K562 (cell line): ENCODE results near the gene LIMS1. TPM values are rescaled to one million over a fixed set of nuclear protein-coding genes. Genes with fewer than 3 reads are reported as not detected.

Experiments used
- BRD9 ChIP-seq: fragments of 450-650 bp; IDR thresholded peaks from 2 replicates; pipeline ENCODE4 v1.6.1; 2018; ENCODE audit warnings: low read depth; ENCODE audit not compliant: partially characterized antibody
- CEBPB ChIP-seq: fragments of 450-650 bp; IDR thresholded peaks from 2 replicates; pipeline ENCODE4 v1.6.1; 2016; ENCODE audit warnings: missing genetic modification characterization, missing compliant biosample characterization
- CXXC5 ChIP-seq: fragments of 250-450 bp; sonication (Bioruptor Pico); IDR thresholded peaks from 2 replicates; pipeline ENCODE4 v1.8.0; 2022; ENCODE audit warnings: inconsistent platforms, mild to moderate bottlenecking, moderate library complexity
- FOXK1 ChIP-seq: sonication (generic); formaldehyde crosslinking; IDR thresholded peaks from 2 replicates; pipeline ENCODE4 v1.8.0; 2022; ENCODE audit warnings: missing genetic modification reagents, mild to moderate bottlenecking, borderline replicate concordance
- HDAC2 ChIP-seq: fragments of 450-650 bp; IDR thresholded peaks from 2 replicates; pipeline ENCODE4 v1.6.1; 2016; ENCODE audit warnings: mild to moderate bottlenecking
- JUN ChIP-seq, 2 experiments: sonication (generic) in 1 of 2; formaldehyde crosslinking in 1 of 2; IDR thresholded peaks; 2 replicates each; pipeline versions ENCODE4 v1.6.1 to v1.8.0; 2012 to 2022; ENCODE audit warnings: borderline replicate concordance in 2 of 2, mild to moderate bottlenecking in 2 of 2, improper control_type of control experiment in 1 of 2, low read depth in 1 of 2, low read length in 1 of 2, missing genetic modification reagents in 1 of 2
- L3MBTL2 ChIP-seq: fragments of 450-650 bp; IDR thresholded peaks from 2 replicates; pipeline ENCODE4 v1.6.1; 2016; ENCODE audit warnings: mild to moderate bottlenecking, moderate library complexity
- MLLT1 ChIP-seq, 2 experiments: fragments of 450-650 bp; IDR thresholded peaks; 2 replicates each; pipeline ENCODE4 v1.6.1; 2016
- MYNN ChIP-seq, 2 experiments: sonication (generic); formaldehyde crosslinking in 1 of 2; IDR thresholded peaks; 2 replicates each; pipeline versions ENCODE4 v1.5.0 to v1.6.1; 2016 to 2020; ENCODE audit warnings: antibody characterized with exemption in 1 of 2, missing genetic modification reagents in 1 of 2
- NFIX ChIP-seq: fragments of 250-450 bp; sonication (Bioruptor Pico); IDR thresholded peaks from 2 replicates; pipeline ENCODE4 v1.4.0; 2020; ENCODE audit warnings: low read depth, mild to moderate bottlenecking, moderate library complexity
- TAL1 ChIP-seq: fragments of 450-650 bp; IDR thresholded peaks from 2 replicates; pipeline ENCODE4 v1.6.1; 2016; ENCODE audit warnings: mild to moderate bottlenecking
- XRCC3 ChIP-seq: fragments of 450-650 bp; IDR thresholded peaks from 2 replicates; pipeline ENCODE4 v1.6.1; 2017; ENCODE audit warnings: mild to moderate bottlenecking, moderate library complexity
- ZFP30 ChIP-seq: fragments of 250-450 bp; sonication (Bioruptor Pico); IDR thresholded peaks from 2 replicates; pipeline ENCODE4 v1.8.0; 2022; ENCODE audit warnings: moderate library complexity, mild to moderate bottlenecking, inconsistent platforms, borderline replicate concordance
- ZFPM2 ChIP-seq: fragments of 250-450 bp; sonication (Bioruptor Pico); IDR thresholded peaks from 2 replicates; pipeline ENCODE4 v1.5.1; 2022; ENCODE audit warnings: mild to moderate bottlenecking
- ZNF311 ChIP-seq: fragments of 250-450 bp; sonication (Bioruptor Pico); IDR thresholded peaks from 2 replicates; pipeline ENCODE4 v1.4.0; 2020; ENCODE audit warnings: mild to moderate bottlenecking, moderate library complexity
- ZNF347 ChIP-seq: fragments of 450-650 bp; formaldehyde crosslinking; IDR thresholded peaks from 2 replicates; pipeline ENCODE4 v1.4.0; 2020; ENCODE audit warnings: low read depth, mild to moderate bottlenecking, moderate library complexity
- ZNF668 ChIP-seq: fragments of 250-450 bp; sonication (Bioruptor Pico); IDR thresholded peaks from 2 replicates; pipeline ENCODE4 v1.8.0; 2022; ENCODE audit warnings: mild to moderate bottlenecking, inconsistent platforms
- polyA plus RNA-seq, 8 experiments: library from polyadenylated mRNA; depleted of rRNA in 4 of 8; stranded (reverse) in 5 of 8; unstranded in 3 of 8; fragments of >200 nt; fragmentation: Nextera tagmentation in 2 of 8; fragmentation: Illumina TruSeq in 1 of 8; extraction: Ambion mirVana in 2 of 8; extraction: Trizol in 1 of 8; gene quantifications; 2 replicates each; pipeline versions ENCODE4 v1.2.1 to v1.2.3, GENCODE V29; 2011 to 2014; ENCODE audit warnings: inconsistent platforms in 1 of 8, missing spikeins in 1 of 8
- total RNA-seq, 7 experiments: library from RNA; depleted of rRNA in 6 of 7; stranded (reverse); fragments of >200 nt in 6 of 7; fragmentation: Illumina TruSeq in 2 of 7; extraction: Trizol in 2 of 7; gene quantifications; 2 replicates each; pipeline versions ENCODE4 v1.2.1 to v1.2.3, GENCODE V29; 2011 to 2021; ENCODE audit warnings: low replicate concordance in 1 of 7
- TF ChIP-seq, protein P1 (sequence below): fragments of 450-650 bp; IDR thresholded peaks from 2 replicates; pipeline ENCODE4 v1.6.1; 2018; ENCODE audit not compliant: partially characterized antibody
- TF ChIP-seq, protein P2 (sequence below): sonication (generic); formaldehyde crosslinking; IDR thresholded peaks from 2 replicates; pipeline ENCODE4 v1.4.0; 2020; ENCODE audit warnings: mild to moderate bottlenecking, missing genetic modification reagents
- TF ChIP-seq, protein P3 (sequence below), 2 experiments: fragments of 450-650 bp; conservative IDR thresholded peaks; 2 replicates each; pipeline ENCODE4 v1.6.1; 2017; ENCODE audit warnings: mild to moderate bottlenecking in 2 of 2, moderate library complexity in 2 of 2

Gene LIMS1
- total and polyA plus RNA-seq, 9 of the 15 experiments (the other 6 are each of a cell fraction or from before 2014, with no cell fraction given): 52.8 to 134 (median 81.0) TPM

- no peak for TF ChIP-seq NFIX (CRISPR knock-in tag)
- TF ChIP-seq, protein P1, sequence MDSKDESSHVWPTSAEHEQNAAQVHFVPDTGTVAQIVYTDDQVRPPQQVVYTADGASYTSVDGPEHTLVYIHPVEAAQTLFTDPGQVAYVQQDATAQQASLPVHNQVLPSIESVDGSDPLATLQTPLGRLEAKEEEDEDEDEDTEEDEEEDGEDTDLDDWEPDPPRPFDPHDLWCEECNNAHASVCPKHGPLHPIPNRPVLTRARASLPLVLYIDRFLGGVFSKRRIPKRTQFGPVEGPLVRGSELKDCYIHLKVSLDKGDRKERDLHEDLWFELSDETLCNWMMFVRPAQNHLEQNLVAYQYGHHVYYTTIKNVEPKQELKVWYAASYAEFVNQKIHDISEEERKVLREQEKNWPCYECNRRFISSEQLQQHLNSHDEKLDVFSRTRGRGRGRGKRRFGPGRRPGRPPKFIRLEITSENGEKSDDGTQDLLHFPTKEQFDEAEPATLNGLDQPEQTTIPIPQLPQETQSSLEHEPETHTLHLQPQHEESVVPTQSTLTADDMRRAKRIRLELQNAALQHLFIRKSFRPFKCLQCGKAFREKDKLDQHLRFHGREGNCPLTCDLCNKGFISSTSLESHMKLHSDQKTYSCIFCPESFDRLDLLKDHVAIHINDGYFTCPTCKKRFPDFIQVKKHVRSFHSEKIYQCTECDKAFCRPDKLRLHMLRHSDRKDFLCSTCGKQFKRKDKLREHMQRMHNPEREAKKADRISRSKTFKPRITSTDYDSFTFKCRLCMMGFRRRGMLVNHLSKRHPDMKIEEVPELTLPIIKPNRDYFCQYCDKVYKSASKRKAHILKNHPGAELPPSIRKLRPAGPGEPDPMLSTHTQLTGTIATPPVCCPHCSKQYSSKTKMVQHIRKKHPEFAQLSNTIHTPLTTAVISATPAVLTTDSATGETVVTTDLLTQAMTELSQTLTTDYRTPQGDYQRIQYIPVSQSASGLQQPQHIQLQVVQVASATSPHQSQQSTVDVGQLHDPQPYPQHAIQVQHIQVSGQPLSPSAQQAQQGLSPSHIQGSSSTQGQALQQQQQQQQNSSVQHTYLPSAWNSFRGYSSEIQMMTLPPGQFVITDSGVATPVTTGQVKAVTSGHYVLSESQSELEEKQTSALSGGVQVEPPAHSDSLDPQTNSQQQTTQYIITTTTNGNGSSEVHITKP: peak; percentile 91
- TF ChIP-seq L3MBTL2: peak; percentile 38; the same call in 1 of the 2 replicates
- TF ChIP-seq HDAC2: peak; percentile 98
- TF ChIP-seq, protein P2, sequence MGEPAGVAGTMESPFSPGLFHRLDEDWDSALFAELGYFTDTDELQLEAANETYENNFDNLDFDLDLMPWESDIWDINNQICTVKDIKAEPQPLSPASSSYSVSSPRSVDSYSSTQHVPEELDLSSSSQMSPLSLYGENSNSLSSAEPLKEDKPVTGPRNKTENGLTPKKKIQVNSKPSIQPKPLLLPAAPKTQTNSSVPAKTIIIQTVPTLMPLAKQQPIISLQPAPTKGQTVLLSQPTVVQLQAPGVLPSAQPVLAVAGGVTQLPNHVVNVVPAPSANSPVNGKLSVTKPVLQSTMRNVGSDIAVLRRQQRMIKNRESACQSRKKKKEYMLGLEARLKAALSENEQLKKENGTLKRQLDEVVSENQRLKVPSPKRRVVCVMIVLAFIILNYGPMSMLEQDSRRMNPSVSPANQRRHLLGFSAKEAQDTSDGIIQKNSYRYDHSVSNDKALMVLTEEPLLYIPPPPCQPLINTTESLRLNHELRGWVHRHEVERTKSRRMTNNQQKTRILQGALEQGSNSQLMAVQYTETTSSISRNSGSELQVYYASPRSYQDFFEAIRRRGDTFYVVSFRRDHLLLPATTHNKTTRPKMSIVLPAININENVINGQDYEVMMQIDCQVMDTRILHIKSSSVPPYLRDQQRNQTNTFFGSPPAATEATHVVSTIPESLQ (CRISPR knock-in tag): 0 out of 2 replicates have a peak, but pooled peaks have one; percentile 45
- TF ChIP-seq CXXC5: peak; percentile 74
- peak; percentile 14 to 98; a peak in 3 of 4 replicates for TF ChIP-seq MLLT1 (IDR thresholded peaks at IDR 0.05)
- TF ChIP-seq FOXK1: no peak
- no peak for TF ChIP-seq ZNF347 (CRISPR knock-in tag)
- no peak for TF ChIP-seq XRCC3
- peak; percentile 97 for TF ChIP-seq TAL1
- TF ChIP-seq ZFP30 (CRISPR knock-in tag): no peak
- no peak for TF ChIP-seq ZNF668 (CRISPR knock-in tag)
- no peak for TF ChIP-seq CEBPB (tag)
- peak; percentile 61; the same call in 1 of the 2 replicates for TF ChIP-seq ZNF311 (CRISPR knock-in tag)
- TF ChIP-seq JUN (IDR thresholded peaks at IDR 0.05; ENCODE audit: borderline replicate concordance, low read depth, low read length): peak; percentile 75; the same call in 1 of the 2 replicates
- peak; percentile 91; the same call in 1 of the 2 replicates for TF ChIP-seq JUN (CRISPR knock-in tag; IDR thresholded peaks at IDR 0.05; ENCODE audit: borderline replicate concordance)
- peak; percentile 95 for TF ChIP-seq MYNN (IDR thresholded peaks at IDR 0.05)
- TF ChIP-seq MYNN (CRISPR knock-in tag; IDR thresholded peaks at IDR 0.05): no peak
- TF ChIP-seq, protein P3, sequence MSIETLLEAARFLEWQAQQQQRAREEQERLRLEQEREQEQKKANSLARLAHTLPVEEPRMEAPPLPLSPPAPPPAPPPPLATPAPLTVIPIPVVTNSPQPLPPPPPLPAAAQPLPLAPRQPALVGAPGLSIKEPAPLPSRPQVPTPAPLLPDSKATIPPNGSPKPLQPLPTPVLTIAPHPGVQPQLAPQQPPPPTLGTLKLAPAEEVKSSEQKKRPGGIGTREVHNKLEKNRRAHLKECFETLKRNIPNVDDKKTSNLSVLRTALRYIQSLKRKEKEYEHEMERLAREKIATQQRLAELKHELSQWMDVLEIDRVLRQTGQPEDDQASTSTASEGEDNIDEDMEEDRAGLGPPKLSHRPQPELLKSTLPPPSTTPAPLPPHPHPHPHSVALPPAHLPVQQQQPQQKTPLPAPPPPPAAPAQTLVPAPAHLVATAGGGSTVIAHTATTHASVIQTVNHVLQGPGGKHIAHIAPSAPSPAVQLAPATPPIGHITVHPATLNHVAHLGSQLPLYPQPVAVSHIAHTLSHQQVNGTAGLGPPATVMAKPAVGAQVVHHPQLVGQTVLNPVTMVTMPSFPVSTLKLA (conservative IDR thresholded peaks at IDR 0.05): peak; percentile 45 to 78; a peak in 3 of 4 replicates
- no peak for TF ChIP-seq ZFPM2
- TF ChIP-seq BRD9: peak; percentile 82
These were observed 60.8 kb downstream of the LIMS1 start (continued) for GRCh38 chr2:108594982-108595464.
